SJSA1 (cell line): ENCODE results near the gene HNF4A. TPM values are rescaled to one million over a fixed set of nuclear protein-coding genes. Genes with fewer than 3 reads are reported as not detected.

Source experiments
- DNase-seq, 2 experiments: peaks; one replicate each; pipeline ENCODE4 v3.0.0-alpha.2; 2015 to 2020; ENCODE audit warnings: low spot score in 2 of 2, low read depth in 1 of 2
- H3K27ac ChIP-seq: fragments of 250-450 bp; sonication (Bioruptor Pico); 2 replicates; pipeline ENCODE4 v1.5.1; 2020; ENCODE audit warnings: mild to moderate bottlenecking, moderate library complexity
- H3K27me3 ChIP-seq: fragments of 250-450 bp; sonication (Bioruptor Pico); replicated peaks from 2 replicates; pipeline ENCODE4 v1.5.1; 2020; ENCODE audit warnings: mild to moderate bottlenecking, moderate library complexity
- H3K36me3 ChIP-seq: fragments of 250-450 bp; sonication (Bioruptor Pico); 2 replicates; pipeline ENCODE4 v1.5.1; 2020; ENCODE audit warnings: mild to moderate bottlenecking
- H3K4me1 ChIP-seq: fragments of 250-450 bp; sonication (Bioruptor Pico); replicated peaks from 2 replicates; pipeline ENCODE4 v1.6.1; 2021; ENCODE audit warnings: mild to moderate bottlenecking
- H3K4me3 ChIP-seq: fragments of 250-450 bp; sonication (Bioruptor Pico); 2 replicates; pipeline ENCODE4 v1.5.1; 2020; ENCODE audit warnings: mild to moderate bottlenecking
- H3K9me3 ChIP-seq: fragments of 250-450 bp; sonication (Bioruptor Pico); replicated peaks from 2 replicates; pipeline ENCODE4 v1.5.1; 2020; ENCODE audit warnings: mild to moderate bottlenecking
- total RNA-seq: library from RNA; depleted of rRNA; stranded (reverse); fragments of >200 nt; shearing (Covaris generic); gene quantifications from 2 replicates; pipeline ENCODE4 v1.2.3, GENCODE V29; 2014

HNF4A gene
- total RNA-seq, 1 experiment from 2014 or later: not detected

GRCh38 chr20:44390280-44390679 is 34.8 kb downstream of the HNF4A start:
- Histone ChIP-seq H3K27me3 (no peaks in the 10 kb centered on the region), H3K4me1 (peaks cover 5% of the 10 kb centered on the region; the same call in 1 of the 2 replicates), H3K36me3 (no peaks in the 10 kb centered on the region), H3K4me3 (no peak overlapping the region), H3K9me3 (no peaks in the 10 kb centered on the region), H3K27ac (no peak overlapping the region)
- no peak for DNase-seq

DNA sequence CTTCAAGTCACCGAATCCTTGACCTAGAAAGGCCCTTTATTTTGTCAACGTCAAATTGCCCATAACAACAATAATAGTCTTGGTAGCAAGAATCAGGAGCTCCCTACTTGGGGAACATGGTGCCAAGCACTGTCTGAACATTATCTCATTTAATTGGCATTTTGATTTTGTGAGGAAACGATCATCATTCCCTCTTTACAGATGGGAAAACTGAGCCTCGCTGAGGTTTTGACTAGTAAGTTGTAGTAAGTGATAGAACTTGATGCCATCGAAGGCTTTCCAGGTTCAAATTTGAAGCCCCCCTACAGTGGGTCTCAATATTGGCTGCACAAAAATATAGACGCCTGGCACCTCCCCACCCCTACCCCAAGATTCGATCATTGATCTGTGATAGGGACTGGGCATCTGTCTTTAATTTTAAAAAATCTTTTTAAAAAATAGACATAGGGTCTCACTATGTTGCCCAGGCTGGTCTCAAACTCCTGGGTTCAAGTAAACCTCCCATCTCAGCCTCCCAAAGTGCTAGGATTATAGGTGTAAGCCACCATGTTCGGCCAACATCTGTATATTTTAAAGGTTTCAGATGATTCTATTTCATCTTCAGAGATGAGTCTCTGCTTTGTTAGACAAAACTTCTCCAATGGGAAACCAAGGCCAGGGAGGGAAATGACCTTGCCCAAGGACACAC is 36.7 kb downstream of the HNF4A start:
- no peaks in the 10 kb centered on the region for H3K36me3 ChIP-seq
- no peak for DNase-seq
- no peak overlapping the region for H3K27ac ChIP-seq
- H3K4me1 ChIP-seq: peaks cover 5% of the 10 kb centered on the region; the same call in 1 of the 2 replicates
- no peaks in the 10 kb centered on the region for H3K9me3 ChIP-seq
- H3K27me3 ChIP-seq: no peaks in the 10 kb centered on the region
- no peak overlapping the region for H3K4me3 ChIP-seq

- Histone ChIP-seq H3K4me3 (no peak overlapping the region), H3K27ac (no peak overlapping the region), H3K36me3 (no peaks in the 10 kb centered on the region), H3K4me1 (peaks cover 7% of the 10 kb centered on the region), H3K27me3 (no peaks in the 10 kb centered on the region), H3K9me3 (no peaks in the 10 kb centered on the region)
- no peak for DNase-seq
These were observed 37.5 kb downstream of the HNF4A start for GRCh38 chr20:44392776-44393607.

DNA sequence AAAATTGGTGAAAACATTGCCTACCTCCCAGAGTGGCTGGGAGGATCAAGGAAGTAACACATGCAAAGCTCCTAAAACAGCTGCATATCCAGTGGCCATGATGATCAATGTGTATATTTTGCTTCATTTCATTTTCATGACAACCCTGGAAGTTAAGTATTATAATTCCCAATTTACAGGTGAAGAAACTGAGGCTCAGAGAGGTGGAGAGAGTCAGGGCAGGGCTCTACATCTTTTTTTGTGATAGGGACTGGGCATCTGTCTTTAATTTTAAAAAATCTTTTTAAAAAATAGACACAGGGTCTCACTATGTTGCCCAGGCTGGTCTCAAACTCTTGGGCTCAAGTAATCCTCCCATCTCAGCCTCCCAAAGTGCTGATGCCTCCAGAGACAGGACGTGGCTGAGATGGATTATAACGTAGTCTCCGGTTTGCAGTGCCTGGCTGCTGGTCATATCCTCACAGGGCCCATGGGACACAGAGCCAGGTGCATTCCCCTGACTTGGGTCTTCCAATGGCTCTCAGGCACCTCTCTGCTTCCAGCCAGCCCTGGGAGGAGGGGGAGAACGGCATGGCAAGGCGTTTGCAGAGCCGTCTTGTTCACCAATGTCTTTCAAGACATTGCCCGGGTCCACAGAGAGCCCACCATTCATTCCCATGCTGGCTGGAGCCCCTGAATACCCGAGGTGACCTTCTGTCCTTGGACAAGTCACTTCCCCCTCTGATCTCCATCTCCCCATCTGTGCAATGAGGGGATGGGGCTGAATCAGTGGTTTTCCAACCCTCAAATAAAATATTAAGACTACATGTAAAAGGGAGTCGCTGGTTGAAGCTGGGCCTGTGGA is 38.3 kb downstream of the HNF4A start:
- DNase-seq: no peak
- Histone ChIP-seq H3K27me3 (no peaks in the 10 kb centered on the region), H3K4me3 (no peak overlapping the region), H3K27ac (no peak overlapping the region), H3K9me3 (no peaks in the 10 kb centered on the region), H3K4me1 (peaks cover 6% of the 10 kb centered on the region; the same call in 1 of the 2 replicates), H3K36me3 (no peaks in the 10 kb centered on the region)

- Histone ChIP-seq H3K4me3 (no peak overlapping the region), H3K27me3 (no peaks in the 10 kb centered on the region), H3K9me3 (no peaks in the 10 kb centered on the region), H3K27ac (no peak overlapping the region), H3K36me3 (no peaks in the 10 kb centered on the region), H3K4me1 (peaks cover 6% of the 10 kb centered on the region; the same call in 1 of the 2 replicates)
- DNase-seq: no peak
These were observed 38.9 kb downstream of the HNF4A start for GRCh38 chr20:44394452-44394701.

GRCh38 chr20:44394702-44395460 is 39.4 kb downstream of the HNF4A start:
- peaks cover 6% of the 10 kb centered on the region; the same call in 1 of the 2 replicates for H3K4me1 ChIP-seq
- H3K27me3 ChIP-seq: no peaks in the 10 kb centered on the region
- no peaks in the 10 kb centered on the region for H3K36me3 ChIP-seq
- H3K9me3 ChIP-seq: no peaks in the 10 kb centered on the region
- no peak for DNase-seq
- no peak overlapping the region for H3K27ac ChIP-seq
- no peak overlapping the region for H3K4me3 ChIP-seq

- Histone ChIP-seq H3K4me3 (no peak overlapping the region), H3K27ac (no peak overlapping the region), H3K36me3 (no peaks in the 10 kb centered on the region), H3K4me1 (peaks cover 6% of the 10 kb centered on the region; the same call in 1 of the 2 replicates), H3K9me3 (no peaks in the 10 kb centered on the region), H3K27me3 (no peaks in the 10 kb centered on the region)
- DNase-seq: no peak
These were observed 40.2 kb downstream of the HNF4A start for GRCh38 chr20:44395461-44396340.

DNA sequence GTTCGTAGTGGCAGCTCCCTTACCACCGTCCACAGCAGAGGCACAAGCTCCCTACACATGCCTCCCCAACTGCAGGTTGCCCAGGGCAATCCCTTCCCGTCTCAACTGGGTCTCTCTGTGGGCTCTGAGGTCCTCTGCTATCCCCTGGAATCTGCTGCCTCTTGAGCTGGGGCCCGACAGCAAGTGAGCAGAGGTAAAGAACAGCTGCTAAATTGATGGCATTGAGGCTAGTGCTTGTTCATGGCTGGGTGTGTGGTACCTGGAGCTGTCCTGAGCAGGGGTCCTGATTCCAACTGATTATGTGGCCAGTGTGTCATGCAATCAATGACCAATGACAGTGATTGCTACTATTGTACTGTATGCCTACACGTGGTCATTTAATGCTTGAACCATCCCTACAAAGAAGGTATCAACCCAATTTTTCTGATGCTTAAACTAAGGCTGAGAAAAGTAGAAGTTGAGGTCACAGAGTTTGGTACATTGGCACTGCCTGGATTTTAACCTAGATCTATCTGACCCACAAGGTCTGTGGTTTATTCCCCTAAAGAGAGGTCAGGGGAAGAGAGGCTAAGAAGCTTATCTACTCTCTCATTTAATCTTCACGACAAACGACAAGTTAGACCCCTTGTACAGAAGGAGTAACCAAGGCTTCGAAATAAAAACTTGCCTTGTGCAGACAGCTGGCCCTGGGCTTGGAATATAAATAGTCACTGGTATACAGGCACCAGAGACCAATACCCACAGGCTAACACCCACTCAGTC is 41.1 kb downstream of the HNF4A start:
- H3K27ac ChIP-seq: no peak overlapping the region
- no peaks in the 10 kb centered on the region for H3K36me3 ChIP-seq
- no peaks in the 10 kb centered on the region for H3K9me3 ChIP-seq
- peaks cover 6% of the 10 kb centered on the region; the same call in 1 of the 2 replicates for H3K4me1 ChIP-seq
- no peaks in the 10 kb centered on the region for H3K27me3 ChIP-seq
- no peak for DNase-seq
- no peak overlapping the region for H3K4me3 ChIP-seq

DNA sequence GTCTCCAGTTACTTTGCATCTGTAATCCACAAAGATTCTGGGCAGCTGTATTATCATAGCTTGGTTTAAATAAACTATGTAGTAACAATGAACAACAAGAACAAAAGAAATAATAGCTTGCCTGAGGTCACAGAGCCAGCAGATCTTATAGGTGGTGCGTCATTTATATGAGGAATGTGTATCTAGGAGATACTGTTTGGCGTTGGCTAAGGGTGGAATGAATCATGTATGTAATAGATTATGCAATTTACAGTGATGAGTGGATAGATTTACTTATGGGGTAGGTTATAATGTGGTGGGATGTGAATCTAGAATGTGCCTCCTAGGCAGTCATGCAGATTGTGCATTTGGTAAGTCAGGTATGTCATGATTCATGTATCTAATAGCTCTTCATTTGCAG is 42.8 kb downstream of the HNF4A start:
- Histone ChIP-seq H3K4me3 (no peak overlapping the region), H3K27ac (no peak overlapping the region), H3K36me3 (no peaks in the 10 kb centered on the region), H3K9me3 (no peaks in the 10 kb centered on the region), H3K27me3 (no peaks in the 10 kb centered on the region), H3K4me1 (peaks cover 6% of the 10 kb centered on the region; the same call in 1 of the 2 replicates)
- DNase-seq: peak in 1 of 2 experiments; percentile 52

DNA sequence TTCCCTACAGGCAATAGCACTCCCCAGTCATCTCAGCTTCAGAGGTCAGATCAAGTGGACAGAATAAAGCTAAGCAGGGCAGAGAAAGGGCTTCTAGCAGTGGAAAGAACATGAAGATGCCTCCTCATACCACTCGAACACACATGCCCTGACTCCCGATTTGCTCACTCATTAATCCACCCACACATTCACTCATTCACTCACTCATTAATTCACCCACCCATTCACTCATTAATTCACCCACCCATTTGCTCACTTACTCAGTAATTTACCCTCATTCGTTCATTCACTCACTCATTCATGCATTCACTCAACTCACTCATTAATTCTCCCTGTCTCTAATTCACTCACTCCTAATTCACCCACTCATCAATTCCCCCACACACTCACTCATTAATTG is 43.9 kb downstream of the HNF4A start:
- Histone ChIP-seq H3K4me3 (no peak overlapping the region), H3K27ac (no peak overlapping the region), H3K4me1 (peaks cover 6% of the 10 kb centered on the region; the same call in 1 of the 2 replicates), H3K27me3 (no peaks in the 10 kb centered on the region), H3K36me3 (no peaks in the 10 kb centered on the region), H3K9me3 (no peaks in the 10 kb centered on the region)
- no peak for DNase-seq

DNA sequence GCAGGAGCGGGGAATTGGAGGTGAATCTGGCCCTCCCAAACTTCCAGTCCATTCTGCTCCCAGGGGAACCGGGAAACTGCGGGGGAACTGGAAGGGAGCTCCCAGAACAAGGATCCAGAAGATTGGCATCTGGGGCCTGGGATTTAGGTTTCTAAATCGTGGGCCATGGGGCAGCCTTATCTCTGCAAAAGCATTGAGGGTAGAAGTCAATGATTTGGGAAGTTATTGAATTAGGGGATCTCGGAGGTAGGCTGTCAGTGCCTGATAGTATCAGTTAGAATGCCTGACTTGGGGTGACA is 45.1 kb downstream of the HNF4A start:
- Histone ChIP-seq H3K36me3 (no peaks in the 10 kb centered on the region), H3K9me3 (no peaks in the 10 kb centered on the region), H3K27me3 (no peaks in the 10 kb centered on the region), H3K27ac (no peak overlapping the region), H3K4me1 (peaks cover 11% of the 10 kb centered on the region), H3K4me3 (no peak overlapping the region)
- DNase-seq: no peak
